Gastrocnemius medialis (tissue), 4 donors: Measurements from ENCODE around the gene ANKRD13B. TPM values are rescaled to one million over a fixed set of nuclear protein-coding genes. Genes with fewer than 3 reads are reported as not detected.

ENCODE experiments used
- ATAC-seq, 2 donors: fragments of 150-250 bp; one replicate each; pipeline ENCODE4 v1.9.1; 2016
- DNase-seq, 2 donors: peaks; one replicate each; pipeline ENCODE4 v3.0.0-alpha.2; 2019
- H3K27ac ChIP-seq, 4 donors: fragments of 200-600 bp; sonication (generic); 1 replicate in 1 of 4; 2 replicates in 3 of 4; pipeline ENCODE4 v1.5.1; 2016 to 2018; ENCODE audit warnings: mild to moderate bottlenecking in 2 of 4, moderate library complexity in 1 of 4
- H3K27me3 ChIP-seq, 3 donors: fragments of 200-600 bp; sonication (generic) in 2 of 3; 1 replicate in 1 of 3; 2 replicates in 2 of 3; pipeline versions ENCODE4 v1.5.1 to v1.6.0; 2016 to 2019; ENCODE audit warnings: mild to moderate bottlenecking in 1 of 3, moderate library complexity in 1 of 3
- H3K36me3 ChIP-seq, 2 donors: fragments of 200-600 bp; sonication (generic) in 1 of 2; one replicate each; pipeline ENCODE4 v1.5.1; 2017 to 2018
- H3K4me1 ChIP-seq, 2 donors: fragments of 200-600 bp; sonication (generic) in 1 of 2; one replicate each; pipeline ENCODE4 v1.5.1; 2016 to 2017; ENCODE audit warnings: mild to moderate bottlenecking in 2 of 2
- H3K4me3 ChIP-seq, 4 donors: fragments of 200-600 bp; sonication (generic) in 3 of 4; 1 replicate in 1 of 4; 2 replicates in 3 of 4; pipeline ENCODE4 v1.5.1; 2016 to 2019; ENCODE audit warnings: mild to moderate bottlenecking in 2 of 4
- H3K9me3 ChIP-seq, 3 donors: fragments of 200-600 bp; sonication (generic) in 2 of 3; 1 replicate in 1 of 3; 2 replicates in 2 of 3; pipeline ENCODE4 v1.5.1; 2016 to 2019
- POLR2A ChIP-seq, 2 donors: fragments of 450-650 bp; IDR thresholded peaks; one replicate each; pipeline ENCODE4 v1.6.1; 2017; ENCODE audit warnings: antibody characterized with exemption in 2 of 2, mild to moderate bottlenecking in 2 of 2, moderate library complexity in 2 of 2
- in situ Hi-C, 4 donors: fragments of 200-750 bp; cut with MboI; loops; one replicate each; pipeline versions ENCODE4 v1.15.0 to v1.8.0; 2017; ENCODE audit warnings: low sequenced_read_pairs in 4 of 4
- intact Hi-C: fragments of 100-400 bp; cut with DNase I; formaldehyde crosslinking; loops from one replicate; pipeline ENCODE4 v1.15.1; 2023; ENCODE audit warnings: low total_unique reads
- total RNA-seq, 4 donors: library from RNA; depleted of rRNA; stranded (reverse); fragments of >200 nt; gene quantifications; one replicate each; pipeline versions ENCODE4 v1.1.0 to v1.2.3, GENCODE V29; 2016
- TF ChIP-seq, protein P1 (sequence below), 5 experiments: fragments of 450-650 bp in 3 of 5; fragments of 200-600 bp in 2 of 5; sonication (generic) in 2 of 5; IDR thresholded peaks in 4 of 5; conservative IDR thresholded peaks in 1 of 5; 1 replicate in 4 of 5; 2 replicates in 1 of 5; pipeline ENCODE4 v1.5.1; 2016 to 2019; ENCODE audit warnings: antibody characterized with exemption in 5 of 5, mild to moderate bottlenecking in 3 of 5, moderate library complexity in 3 of 5

ANKRD13B gene
- total RNA-seq, 4 donors from 2014 or later: 8.2 to 11.5 (median 9.2) TPM

DNA sequence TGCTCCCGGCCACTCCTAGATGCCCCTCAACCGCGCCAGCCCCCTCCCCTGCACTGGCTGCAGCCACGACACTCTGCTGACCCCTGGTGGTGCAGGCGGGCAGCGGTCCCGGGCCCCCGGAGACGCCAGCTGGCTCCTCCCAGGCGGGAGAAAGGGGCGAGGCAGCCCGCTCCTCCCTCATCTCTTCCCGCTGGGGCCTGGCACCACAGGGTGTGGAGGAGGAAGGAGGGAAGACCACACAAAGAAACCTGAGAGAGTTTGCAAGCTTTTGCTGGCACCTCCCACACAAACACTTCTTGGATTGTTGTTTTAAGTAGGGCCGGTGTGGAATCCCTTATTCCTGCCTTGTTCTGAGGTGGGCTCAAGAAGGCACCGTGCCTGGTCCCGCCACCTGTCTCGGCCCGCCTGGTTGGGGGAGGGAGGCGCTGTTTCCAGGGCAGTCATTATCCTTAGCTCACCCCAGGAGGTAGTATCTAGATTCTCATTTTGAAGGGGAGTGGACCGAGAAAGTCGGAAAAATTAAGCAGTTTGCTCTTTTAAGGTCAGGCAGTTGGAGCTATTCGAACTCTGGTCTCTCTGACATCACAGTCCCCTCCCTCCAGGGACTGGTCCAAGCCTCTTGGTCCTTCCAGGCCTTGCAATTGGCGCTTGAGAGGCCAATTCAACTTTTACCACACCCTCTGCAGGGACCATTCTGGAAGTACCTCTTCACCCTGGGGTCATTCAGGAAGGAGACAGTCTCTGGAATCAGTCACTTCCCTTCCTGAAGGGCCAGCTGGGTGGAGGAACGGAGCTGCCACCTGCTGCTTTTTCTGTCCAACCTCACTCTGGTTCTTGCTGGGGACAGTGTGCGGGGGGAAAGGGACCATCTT lies 959 bp upstream of the ANKRD13B start:
- Histone ChIP-seq H3K4me1 (peaks cover 49 to 57% of the 10 kb centered on the region in 2 donors), H3K36me3 (no peaks in the 10 kb centered on the region), H3K4me3 (peak overlapping the region; percentile 58 to 89 (median 66)), H3K27ac (peak overlapping the region; percentile 85 to 98 (median 93)), H3K9me3 (no peaks in the 10 kb centered on the region), H3K27me3 (no peaks in the 10 kb centered on the region)
- peak; percentile 31 to 37 for ATAC-seq
- no peak for TF ChIP-seq POLR2A (IDR thresholded peaks at IDR 0.05)
- TF ChIP-seq, protein P1, sequence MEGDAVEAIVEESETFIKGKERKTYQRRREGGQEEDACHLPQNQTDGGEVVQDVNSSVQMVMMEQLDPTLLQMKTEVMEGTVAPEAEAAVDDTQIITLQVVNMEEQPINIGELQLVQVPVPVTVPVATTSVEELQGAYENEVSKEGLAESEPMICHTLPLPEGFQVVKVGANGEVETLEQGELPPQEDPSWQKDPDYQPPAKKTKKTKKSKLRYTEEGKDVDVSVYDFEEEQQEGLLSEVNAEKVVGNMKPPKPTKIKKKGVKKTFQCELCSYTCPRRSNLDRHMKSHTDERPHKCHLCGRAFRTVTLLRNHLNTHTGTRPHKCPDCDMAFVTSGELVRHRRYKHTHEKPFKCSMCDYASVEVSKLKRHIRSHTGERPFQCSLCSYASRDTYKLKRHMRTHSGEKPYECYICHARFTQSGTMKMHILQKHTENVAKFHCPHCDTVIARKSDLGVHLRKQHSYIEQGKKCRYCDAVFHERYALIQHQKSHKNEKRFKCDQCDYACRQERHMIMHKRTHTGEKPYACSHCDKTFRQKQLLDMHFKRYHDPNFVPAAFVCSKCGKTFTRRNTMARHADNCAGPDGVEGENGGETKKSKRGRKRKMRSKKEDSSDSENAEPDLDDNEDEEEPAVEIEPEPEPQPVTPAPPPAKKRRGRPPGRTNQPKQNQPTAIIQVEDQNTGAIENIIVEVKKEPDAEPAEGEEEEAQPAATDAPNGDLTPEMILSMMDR (IDR thresholded peaks at IDR 0.05 in 4 of 5, conservative IDR thresholded peaks at IDR 0.05 in 1 of 5): peak; percentile 95 to 99 (median 98)
- peak; percentile 73 to 82 for DNase-seq
- in situ Hi-C loops (loop anchor here in 1 of 4 donors (25.0 kb wide), 1 partner anchor 345 kb away; the partner anchor contains the start of genes EFCAB5 and SSH2), intact Hi-C loops (loop anchor here (1.0 to 2.0 kb wide), 2 partner anchors 12 to 21 kb away; no protein-coding TSS in a partner anchor)

DNA sequence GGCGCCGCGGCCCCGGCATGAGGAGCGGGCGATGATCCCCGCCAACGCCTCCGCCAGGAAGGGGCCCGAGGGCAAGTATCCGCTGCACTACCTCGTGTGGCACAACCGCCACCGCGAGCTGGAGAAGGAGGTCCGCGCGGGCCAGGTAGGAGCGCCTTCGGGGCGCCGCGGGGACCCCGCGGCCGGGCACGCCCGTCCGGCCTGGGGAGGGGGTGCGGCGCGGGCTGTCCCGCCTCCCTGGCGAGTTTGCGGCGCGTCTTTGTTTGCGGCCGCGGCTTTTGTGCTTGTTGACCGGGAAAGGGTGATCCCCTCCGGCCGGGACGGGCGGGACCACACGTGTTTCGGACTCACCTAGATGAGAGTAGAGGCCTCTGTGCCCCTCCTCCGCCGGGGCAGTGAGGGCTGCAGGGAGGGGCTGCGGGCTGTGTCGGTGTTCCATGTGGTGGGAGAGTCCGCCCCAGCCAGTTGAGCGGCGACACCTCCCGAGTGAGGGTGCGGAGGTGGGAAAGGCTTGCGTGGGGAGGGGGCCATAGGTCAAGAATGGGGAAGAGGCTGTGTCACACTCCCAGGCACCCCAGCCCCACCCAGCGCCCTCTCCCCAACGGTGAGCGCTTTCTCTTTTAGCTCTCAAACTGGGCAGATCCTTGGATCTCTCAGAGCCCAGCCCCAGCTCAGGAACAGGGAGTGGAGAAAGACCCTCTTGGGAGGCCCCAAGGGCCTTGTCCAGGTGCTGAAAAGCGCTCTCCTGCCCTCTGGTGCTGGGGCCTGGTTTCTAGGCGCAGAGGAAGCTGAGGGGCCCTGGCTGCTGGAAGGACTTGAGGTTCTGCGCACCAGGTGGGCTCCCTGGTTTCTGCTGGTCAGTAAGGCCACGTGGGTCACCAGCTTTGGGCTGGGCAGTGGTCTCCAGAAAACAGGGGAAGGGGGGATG lies 923 bp downstream of the ANKRD13B start:
- no peaks in the 10 kb centered on the region for H3K27me3 ChIP-seq
- H3K4me3 ChIP-seq: peak overlapping the region; percentile 57 to 77 (median 68)
- no peak for ATAC-seq
- DNase-seq: no peak
- in situ Hi-C loops (loop anchor here in 1 of 4 donors (25.0 kb wide), 1 partner anchor 343 kb away; the partner anchor contains the start of genes EFCAB5 and SSH2), intact Hi-C loops (no loop called here)
- no peaks in the 10 kb centered on the region for H3K9me3 ChIP-seq
- H3K4me1 ChIP-seq: peaks cover 36 to 40% of the 10 kb centered on the region in 2 donors
- H3K27ac ChIP-seq: peak overlapping the region in 2 of 4 donors; percentile 35 to 47
- H3K36me3 ChIP-seq: no peaks in the 10 kb centered on the region
- TF ChIP-seq, protein P1 (IDR thresholded peaks at IDR 0.05 in 4 of 5, conservative IDR thresholded peaks at IDR 0.05 in 1 of 5): peak in 2 of 5 experiments; percentile 17 to 21
- no peak for TF ChIP-seq POLR2A (IDR thresholded peaks at IDR 0.05)

GRCh38 chr17:29594519-29595090 lies 1.7 kb downstream of the ANKRD13B start:
- H3K27ac ChIP-seq: no peak overlapping the region
- H3K9me3 ChIP-seq: no peaks in the 10 kb centered on the region
- H3K4me1 ChIP-seq: peaks cover 36 to 40% of the 10 kb centered on the region in 2 donors
- intact Hi-C loops (no loop called here), in situ Hi-C loops (loop anchor here in 1 of 4 donors (25.0 kb wide), 1 partner anchor 343 kb away; the partner anchor contains the start of genes EFCAB5 and SSH2)
- H3K36me3 ChIP-seq: no peaks in the 10 kb centered on the region
- H3K4me3 ChIP-seq: peak overlapping the region in 1 of 4 donors; percentile 57
- H3K27me3 ChIP-seq: no peaks in the 10 kb centered on the region
- no peak for TF ChIP-seq POLR2A (IDR thresholded peaks at IDR 0.05)
- TF ChIP-seq, protein P1 (IDR thresholded peaks at IDR 0.05 in 4 of 5, conservative IDR thresholded peaks at IDR 0.05 in 1 of 5): no peak
- ATAC-seq (no peak), DNase-seq (no peak)
